H1 (cell line): Measurements from ENCODE around the gene CALY. TPM values are rescaled to one million over a fixed set of nuclear protein-coding genes. Genes with fewer than 3 reads are reported as not detected.

Experiments
- CTCF ChIA-PET: fragments of 300-600 bp; sonication (Branson Sonifier 250); formaldehyde crosslinking; loops from one replicate; lab custom pipeline; 2021; ENCODE audit not compliant: partially characterized antibody; lab: Charles Lee
- POLR2A ChIA-PET: fragments of 300-600 bp; sonication (Branson Sonifier 250); formaldehyde crosslinking; loops from one replicate; lab custom pipeline; 2021; ENCODE audit warnings: inconsistent platforms; ENCODE audit not compliant: partially characterized antibody; lab: Charles Lee
- DNase-seq, 2 experiments: peaks; one replicate each; pipeline versions ENCODE4 v3.0.0 to v3.0.0-alpha.2; 2010 to 2022; ENCODE audit warnings: low spot score in 2 of 2, low read depth in 1 of 2, mixed read lengths in 1 of 2
- FAIRE-seq: peaks from 2 replicates; lab custom pipeline; 2011; peaks lifted over from hg19 to GRCh38; lab: Jason Lieb, UNC
- H2AFZ ChIP-seq: 2 replicates; pipeline ENCODE4 v1.8.1; 2012; ENCODE audit warnings: low read length, inconsistent platforms
- H2AK5ac ChIP-seq: 2 replicates; pipeline ENCODE4 v1.6.1; 2013; ENCODE audit warnings: low read depth, low read length
- H2BK120ac ChIP-seq: replicated peaks from 2 replicates; pipeline ENCODE3; 2013; ENCODE audit warnings: low read depth, low read length, inconsistent platforms
- H2BK12ac ChIP-seq: 2 replicates; pipeline ENCODE4 v1.6.1; 2013; ENCODE audit warnings: low read depth, low read length
- H2BK15ac ChIP-seq: 2 replicates; pipeline ENCODE4 v1.6.1; 2013; ENCODE audit warnings: low read length
- H2BK20ac ChIP-seq: 2 replicates; pipeline ENCODE4 v1.6.1; 2013; ENCODE audit warnings: low read length
- H2BK5ac ChIP-seq: 2 replicates; pipeline ENCODE4 v1.6.1; 2013; ENCODE audit warnings: low read depth, low read length
- H3K14ac ChIP-seq: 2 replicates; pipeline ENCODE4 v1.6.1; 2013; ENCODE audit warnings: inconsistent platforms; ENCODE audit not compliant: insufficient read length
- H3K18ac ChIP-seq: 2 replicates; pipeline ENCODE4 v1.6.1; 2013; ENCODE audit warnings: low read length; ENCODE audit errors: extremely low read depth
- H3K23ac ChIP-seq: 2 replicates; pipeline ENCODE4 v1.6.1; 2013; ENCODE audit warnings: inconsistent platforms; ENCODE audit not compliant: insufficient read length
- H3K23me2 ChIP-seq: 2 replicates; pipeline ENCODE4 v1.6.1; 2013; ENCODE audit warnings: low read depth, low read length
- H3K27ac ChIP-seq: 2 replicates; pipeline ENCODE4 v1.6.1; 2011; ENCODE audit warnings: low read depth, low read length, inconsistent platforms
- H3K27me3 ChIP-seq, 4 experiments: replicated peaks in 1 of 4; 1 replicate in 1 of 4; 2 replicates in 3 of 4; pipeline versions ENCODE4 v1.6.1 to v1.8.1; 2011 to 2013; ENCODE audit warnings: low read length in 3 of 4, mild to moderate bottlenecking in 3 of 4, inconsistent platforms in 2 of 4, mixed read lengths in 2 of 4, moderate library complexity in 1 of 4; ENCODE audit not compliant: control insufficient read depth in 3 of 4, insufficient read depth in 3 of 4; ENCODE audit errors: extremely low read depth in 1 of 4
- H3K36me3 ChIP-seq, 4 experiments: 2 replicates each; pipeline versions ENCODE4 v1.6.1 to v1.8.1; 2011 to 2013; ENCODE audit warnings: mild to moderate bottlenecking in 4 of 4, low read length in 3 of 4, moderate library complexity in 2 of 4, control low read depth in 1 of 4, inconsistent platforms in 1 of 4; ENCODE audit not compliant: insufficient read depth in 4 of 4, control insufficient read depth in 2 of 4
- H3K4ac ChIP-seq: replicated peaks from 2 replicates; pipeline ENCODE3; 2013; ENCODE audit warnings: low read length, low read depth, mixed read lengths, inconsistent platforms; ENCODE audit not compliant: insufficient read length
- H3K4me1 ChIP-seq, 4 experiments: replicated peaks in 1 of 4; 1 replicate in 1 of 4; 2 replicates in 3 of 4; pipeline versions ENCODE4 v1.6.1 to v1.8.1; 2011 to 2013; ENCODE audit warnings: low read length in 3 of 4, inconsistent platforms in 2 of 4, mixed read lengths in 1 of 4; ENCODE audit not compliant: insufficient read depth in 4 of 4, control insufficient read depth in 3 of 4
- H3K4me2 ChIP-seq, 2 experiments: 2 replicates each; pipeline versions ENCODE4 v1.6.1 to v1.8.1; 2011 to 2013; ENCODE audit warnings: low read depth in 2 of 2, low read length in 2 of 2, control low read depth in 1 of 2, inconsistent platforms in 1 of 2, mild to moderate bottlenecking in 1 of 2; ENCODE audit not compliant: insufficient read depth in 1 of 2
- H3K4me3 ChIP-seq, 4 experiments: fragments of 200-600, 300-600 bp in 1 of 4; sonication (generic), shearing (Covaris generic), sonication (Bioruptor Twin) in 1 of 4; 2 replicates each; pipeline versions ENCODE4 v1.5.1 to v1.8.1; 2011 to 2016; ENCODE audit warnings: low read length in 4 of 4, low read depth in 3 of 4, control low read depth in 2 of 4, inconsistent platforms in 2 of 4, mild to moderate bottlenecking in 2 of 4, mixed read lengths in 1 of 4, moderate library complexity in 1 of 4; ENCODE audit not compliant: insufficient read depth in 2 of 4; ENCODE audit errors: extremely low read depth in 1 of 4
- H3K56ac ChIP-seq: replicated peaks from 2 replicates; pipeline ENCODE3; 2013; ENCODE audit warnings: low read depth, mild to moderate bottlenecking, mixed read lengths, low read length, inconsistent platforms; ENCODE audit not compliant: insufficient read length
- H3K79me1 ChIP-seq: 2 replicates; pipeline ENCODE4 v1.6.1; 2013; ENCODE audit warnings: low read depth, low read length, control low read depth
- H3K79me2 ChIP-seq, 2 experiments: 2 replicates each; pipeline versions ENCODE4 v1.6.1 to v1.8.1; 2012 to 2013; ENCODE audit warnings: low read length in 2 of 2, mild to moderate bottlenecking in 2 of 2, inconsistent platforms in 1 of 2; ENCODE audit not compliant: insufficient read depth in 2 of 2, control insufficient read depth in 1 of 2
- H3K9ac ChIP-seq, 4 experiments: replicated peaks in 1 of 4; 1 replicate in 1 of 4; 2 replicates in 3 of 4; pipeline versions ENCODE4 v1.6.1 to v1.8.1; 2011 to 2013; ENCODE audit warnings: low read depth in 3 of 4, low read length in 3 of 4, control low read depth in 2 of 4, mild to moderate bottlenecking in 2 of 4, moderate library complexity in 2 of 4, inconsistent platforms in 1 of 4; ENCODE audit errors: extremely low read depth in 1 of 4
- H3K9me3 ChIP-seq, 2 experiments: 2 replicates each; pipeline versions ENCODE4 v1.6.1 to v1.8.1; 2012 to 2013; ENCODE audit warnings: mild to moderate bottlenecking in 2 of 2, moderate library complexity in 2 of 2, control low read depth in 1 of 2, inconsistent platforms in 1 of 2, low read depth in 1 of 2, low read length in 1 of 2, mixed read lengths in 1 of 2; ENCODE audit not compliant: insufficient read depth in 2 of 2
- H4K20me1 ChIP-seq, 2 experiments: replicated peaks in 1 of 2; 2 replicates each; pipeline versions ENCODE3 to v1.8.1; 2011 to 2013; ENCODE audit warnings: inconsistent platforms in 2 of 2, low read length in 2 of 2, mild to moderate bottlenecking in 1 of 2; ENCODE audit not compliant: insufficient read depth in 2 of 2, control insufficient read depth in 1 of 2
- H4K5ac ChIP-seq: 2 replicates; pipeline ENCODE4 v1.6.1; 2013; ENCODE audit warnings: low read length, low read depth, mixed read lengths, inconsistent platforms; ENCODE audit not compliant: insufficient read length
- H4K8ac ChIP-seq: 2 replicates; pipeline ENCODE4 v1.8.0; 2013; ENCODE audit warnings: mild to moderate bottlenecking, moderate library complexity, low read length, inconsistent platforms; ENCODE audit not compliant: insufficient read depth; ENCODE audit errors: extremely low read depth
- H4K91ac ChIP-seq: replicated peaks from 2 replicates; pipeline ENCODE3; 2013; ENCODE audit warnings: low read length, mixed read lengths, inconsistent platforms; ENCODE audit not compliant: insufficient read length
- ASH2L ChIP-seq: fragments of 200-600, 300-600 bp; sonication (generic); IDR thresholded peaks from one replicate; pipeline ENCODE4 v1.7.1; 2017; ENCODE audit warnings: low read length
- CBX8 ChIP-seq: fragments of 300-800, 300-1000 bp; sonication (generic); IDR thresholded peaks from 2 replicates; pipeline ENCODE4 v1.7.1; 2016; ENCODE audit warnings: low read depth, low read length, borderline replicate concordance
- CEBPB ChIP-seq: IDR thresholded peaks from 2 replicates; pipeline ENCODE4 v1.6.1; 2012; ENCODE audit warnings: low read depth, low read length
- EZH2 ChIP-seq: fragments of 200-600 bp; sonication (generic); IDR thresholded peaks from 2 replicates; pipeline ENCODE4 v1.7.1; 2012; ENCODE audit warnings: low read depth, mild to moderate bottlenecking, moderate library complexity, low read length, inconsistent platforms; ENCODE audit not compliant: severe bottlenecking
- FOSL1 ChIP-seq: IDR thresholded peaks from 2 replicates; pipeline ENCODE4 v1.6.1; 2011; ENCODE audit warnings: mild to moderate bottlenecking, low read depth, low read length, moderate library complexity; ENCODE audit not compliant: insufficient read depth
- HDAC2 ChIP-seq, 2 experiments: fragments of 300-600 bp in 1 of 2; sonication (generic) in 1 of 2; IDR thresholded peaks; 2 replicates each; pipeline ENCODE4 v1.6.1; 2011 to 2012; ENCODE audit warnings: low read depth in 2 of 2, low read length in 2 of 2, mild to moderate bottlenecking in 2 of 2, moderate library complexity in 2 of 2, borderline replicate concordance in 1 of 2, inconsistent platforms in 1 of 2
- RAD21 ChIP-seq, 2 experiments: IDR thresholded peaks in 1 of 2; conservative IDR thresholded peaks in 1 of 2; 2 replicates each; pipeline ENCODE4 v1.6.1; 2011; ENCODE audit warnings: low read depth in 2 of 2, low read length in 2 of 2, improper control_type of control experiment in 1 of 2, inconsistent platforms in 1 of 2, mild to moderate bottlenecking in 1 of 2, moderate library complexity in 1 of 2
- SIX5 ChIP-seq: IDR thresholded peaks from 2 replicates; pipeline ENCODE4 v1.6.1; 2011; ENCODE audit warnings: mild to moderate bottlenecking, low read depth, low read length
- SUZ12 ChIP-seq: fragments of 200-600 bp; sonication (generic); IDR thresholded peaks from 2 replicates; pipeline ENCODE4 v1.6.1; 2012; ENCODE audit warnings: mild to moderate bottlenecking, inconsistent platforms, low read length, moderate library complexity, mixed read lengths
- WGBS, 2 experiments: shearing (Covaris generic) in 1 of 2; methylation state at CpG; one replicate each; pipeline versions ENCODE4 v1.1.6 to v1.1.7; 2013 to 2015; ENCODE audit warnings: low lambda C conversion rate in 2 of 2, mixed read lengths in 2 of 2, inconsistent platforms in 1 of 2, low coverage in 1 of 2, missing lambda C conversion rate in 1 of 2; ENCODE audit not compliant: insufficient replicate concordance in 2 of 2, insufficient coverage in 1 of 2, insufficient read length in 1 of 2; ENCODE audit errors: extremely low coverage in 1 of 2, missing lambda C conversion rate in 1 of 2; 5-methylcytosine and 5-hydroxymethylcytosine counted together
- polyA plus RNA-seq, 7 experiments: library from polyadenylated mRNA; depleted of rRNA in 3 of 7; stranded (reverse) in 5 of 7; unstranded in 2 of 7; fragments of >200 nt in 5 of 7; fragments of 200-250 nt in 2 of 7; gene quantifications; 1 replicate in 5 of 7; 2 replicates in 1 of 7; 4 replicates in 1 of 7; pipeline versions ENCODE4 v1.2.1 to v1.2.3, GENCODE V29; 2011 to 2013; ENCODE audit warnings: missing spikeins in 2 of 7, mixed read lengths in 2 of 7
- total RNA-seq: library from RNA; stranded (reverse); fragmentation: NEBNext Ultra II Directional; extraction: Animal tissue kit (Norgen Biotek cat#: 25700); gene quantifications from 2 replicates; pipeline ENCODE4 v1.2.1, GENCODE V29; 2021
- TF ChIP-seq, protein P1 (sequence below): IDR thresholded peaks from 2 replicates; pipeline ENCODE4 v1.6.1; 2012; ENCODE audit warnings: inconsistent platforms

The CALY gene
- total and polyA plus RNA-seq, 2 of the 8 experiments (the other 6 are each of a cell fraction or from before 2014, with no cell fraction given), result 1.3 to 1.5 TPM

DNA sequence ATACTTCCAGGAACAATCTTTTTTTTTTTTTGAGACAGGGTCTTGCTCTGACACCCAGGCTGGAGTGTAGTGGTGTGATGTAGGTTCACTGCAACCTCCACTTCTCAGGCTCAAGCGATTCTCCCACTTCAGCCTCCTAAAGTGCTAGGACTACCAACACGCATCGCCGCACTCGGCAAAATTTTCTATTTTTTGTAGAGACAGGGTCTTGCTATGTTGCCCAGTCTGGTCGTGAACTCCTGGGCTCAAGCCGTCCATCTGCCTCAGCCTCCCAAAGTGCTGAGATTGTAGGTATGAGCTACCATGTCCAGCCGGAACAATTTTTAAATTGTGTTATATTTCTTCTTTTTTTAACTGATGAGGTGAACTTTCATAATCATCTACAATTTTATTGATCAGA, 25.9 kb downstream of the CALY start:
- H2BK120ac ChIP-seq, result no peak overlapping the region
- POLR2A ChIA-PET, result interaction anchor here (0.6 to 1.6 kb wide), 3 partner anchors 11 to 36 kb away, joined by 3 to 7 read pairs (median 6); no protein-coding TSS in a partner anchor
- no peak overlapping the region for H2BK5ac ChIP-seq
- H3K79me2 ChIP-seq, result peaks cover 3 to 23% of the 10 kb centered on the region in 2 experiments; a peak in 3 of 4 replicates
- peaks cover 4 to 22% (median 6%) of the 10 kb centered on the region in 4 experiments; a peak in 7 of 8 replicates for H3K36me3 ChIP-seq
- H3K9me3 ChIP-seq, result no peaks in the 10 kb centered on the region
- no peak overlapping the region for H3K4ac ChIP-seq
- H2BK20ac ChIP-seq, result no peak overlapping the region
- DNase-seq, result no peak
- no peaks in the 10 kb centered on the region for H3K27me3 ChIP-seq
- H3K4me1 ChIP-seq, result peaks cover 0 to 6% (median 4%) of the 10 kb centered on the region in 4 experiments; a peak in 4 of 7 replicates
- no peak overlapping the region for H3K27ac ChIP-seq
- H3K4me3 ChIP-seq, result no peak overlapping the region
- no peak overlapping the region for H4K5ac ChIP-seq
- H3K4me2 ChIP-seq, result no peak overlapping the region
- peaks cover 5 to 12% of the 10 kb centered on the region in 2 experiments for H4K20me1 ChIP-seq
- no peak overlapping the region for H2AK5ac ChIP-seq
- H3K23me2 ChIP-seq, result peaks cover 9% of the 10 kb centered on the region; the same call in 1 of the 2 replicates
- H3K79me1 ChIP-seq, result peaks cover 16% of the 10 kb centered on the region
- H3K9ac ChIP-seq, result no peak overlapping the region
- no peak for FAIRE-seq
- no peak overlapping the region for H4K8ac ChIP-seq
- H2BK12ac ChIP-seq, result no peak overlapping the region
- no peak overlapping the region for H4K91ac ChIP-seq
- WGBS, 2 experiments, result 99% methylated on average over 8 of the region's 8 CpGs; no CpG with 5 or more reads in 1 of the 2 experiments
- no peak overlapping the region for H3K23ac ChIP-seq
- H2BK15ac ChIP-seq, result no peak overlapping the region
- H3K18ac ChIP-seq, result no peak overlapping the region
- no peak overlapping the region for H3K56ac ChIP-seq
- H2AFZ ChIP-seq, result no peak overlapping the region
- CTCF ChIA-PET, result interaction anchor here (0.7 to 1.1 kb wide), 3 partner anchors 13 to 41 kb away, joined by 3 to 5 read pairs (median 3); no protein-coding TSS in a partner anchor
- no peak overlapping the region for H3K14ac ChIP-seq
- no peak for TF ChIP-seq FOSL1
- no peak for TF ChIP-seq HDAC2 (IDR thresholded peaks at IDR 0.05; ENCODE audit: borderline replicate concordance in 1 of 2, low read depth in 2 of 2, low read length in 2 of 2)
- no peak for TF ChIP-seq SUZ12
- no peak for TF ChIP-seq EZH2
- TF ChIP-seq, protein P1, sequence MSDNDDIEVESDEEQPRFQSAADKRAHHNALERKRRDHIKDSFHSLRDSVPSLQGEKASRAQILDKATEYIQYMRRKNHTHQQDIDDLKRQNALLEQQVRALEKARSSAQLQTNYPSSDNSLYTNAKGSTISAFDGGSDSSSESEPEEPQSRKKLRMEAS, result no peak
- no peak for TF ChIP-seq CEBPB
- TF ChIP-seq ASH2L, result no peak
- TF ChIP-seq RAD21 (IDR thresholded peaks at IDR 0.05 in 1 of 2, conservative IDR thresholded peaks at IDR 0.05 in 1 of 2; ENCODE audit: low read depth in 2 of 2, low read length in 2 of 2), result no peak
- no peak for TF ChIP-seq CBX8
- no peak for TF ChIP-seq SIX5
